ENCODE data around the gene PLXNB2.
"Not testable (repeated sequence)": the region's sequence is repeated elsewhere in the genome, so short reads cannot be mapped to it uniquely, and the experiment has no call there.

The PLXNB2 gene

DNA sequence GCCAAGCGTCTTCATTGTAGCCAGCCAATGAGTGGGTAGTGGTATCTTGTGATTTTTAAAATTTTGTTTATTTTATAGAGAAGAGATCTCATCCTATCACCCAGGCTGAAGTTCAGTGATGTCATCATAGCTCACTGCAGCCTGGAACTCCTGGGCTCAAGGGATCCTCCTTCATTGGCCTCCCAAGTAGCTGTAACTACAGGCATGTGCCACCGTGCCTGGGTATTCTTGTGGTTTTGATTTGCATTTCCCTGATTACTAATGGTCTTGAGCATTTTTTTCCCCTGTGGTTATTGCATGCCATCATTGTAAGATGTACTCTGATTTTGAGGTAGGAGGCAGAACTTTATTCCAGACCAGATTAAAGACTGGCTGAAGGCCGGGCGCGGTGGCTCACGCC, 21.8 kb upstream of the PLXNB2 start:
- no peak for DNase-seq

DNA sequence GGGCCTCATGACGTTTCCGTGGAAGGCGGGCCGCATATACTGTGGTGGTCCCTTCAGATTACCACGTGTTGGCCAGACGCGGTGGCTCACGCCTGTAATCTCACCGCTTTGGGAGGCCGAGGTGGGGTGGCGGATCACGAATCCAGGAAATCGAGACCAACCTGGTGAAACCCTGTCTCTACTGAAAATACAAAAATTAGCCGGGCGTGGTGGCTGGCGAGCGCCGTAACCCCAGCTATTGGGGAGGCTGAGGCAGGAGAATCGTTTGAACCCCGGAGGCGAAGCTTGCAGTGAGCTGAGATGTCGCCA, 20.2 kb upstream of the PLXNB2 start:
- in situ Hi-C loops (cut with HindIII; ENCODE audit: low pct_ligation_motif_present, low pct_unique_long_range_greater_than_20kb, low sequenced_read_pairs) = no loop called here
- no peak for DNase-seq

More for the DNA sequence above, 21.8 kb upstream of the PLXNB2 start:
- in situ Hi-C loops (cut with HindIII; ENCODE audit: low pct_ligation_motif_present, low pct_unique_long_range_greater_than_20kb, low sequenced_read_pairs) = no loop called here

DNA sequence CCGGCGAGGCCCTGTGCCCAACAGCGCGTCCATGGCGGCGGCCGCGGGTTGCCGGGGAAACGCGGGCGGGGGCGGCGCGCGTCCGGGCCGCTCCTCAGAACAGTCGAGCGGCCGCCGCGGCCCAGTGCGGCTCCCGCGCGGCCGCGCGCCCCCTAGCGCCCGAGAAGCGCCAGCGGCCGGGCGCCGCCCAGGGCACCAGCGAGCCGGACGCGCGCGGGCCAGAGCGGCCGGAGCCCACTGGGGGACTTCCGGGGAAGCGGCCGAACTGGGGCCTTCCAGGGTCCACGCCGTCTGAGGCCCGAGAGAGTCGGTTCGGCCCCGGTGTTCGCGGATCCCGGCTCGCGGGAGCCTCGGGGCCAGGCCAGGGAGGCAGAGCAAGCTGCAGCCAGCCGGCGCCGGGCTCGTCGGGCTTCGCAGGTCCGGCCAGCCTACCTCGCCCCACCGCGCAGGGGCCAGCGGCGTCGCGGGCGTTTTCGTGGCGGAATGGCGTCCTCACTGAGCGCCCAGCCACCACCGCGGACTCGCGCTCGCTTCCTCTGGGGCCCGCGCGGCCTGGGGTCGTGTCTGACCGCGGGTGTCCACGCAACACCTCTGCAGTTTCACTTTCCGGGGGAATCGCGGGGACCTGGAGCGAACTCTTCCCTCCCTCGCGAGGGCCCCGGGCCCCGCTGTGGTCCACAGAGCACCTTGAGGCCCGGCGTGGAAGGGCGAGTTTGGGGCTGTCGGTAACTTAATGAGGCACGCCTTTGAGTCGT, 19.7 kb upstream of the PLXNB2 start, which contains the start of gene DENND6B:
Gene DENND6B (minus strand): TSS at position 57 of the 755 bp plus-strand sequence. CDS start 24 bp downstream, at position 33.
- in situ Hi-C loops (cut with HindIII; ENCODE audit: low pct_ligation_motif_present, low pct_unique_long_range_greater_than_20kb, low sequenced_read_pairs) = no loop called here
- DNase-seq = peak; percentile 77

- in situ Hi-C loops (cut with HindIII; ENCODE audit: low pct_ligation_motif_present, low pct_unique_long_range_greater_than_20kb, low sequenced_read_pairs) = no loop called here
- no peak for DNase-seq
Observed at GRCh38 chr22:50326225-50326955, 18.9 kb upstream of the PLXNB2 start.

- no peak for DNase-seq
- in situ Hi-C loops (cut with HindIII; ENCODE audit: low pct_ligation_motif_present, low pct_unique_long_range_greater_than_20kb, low sequenced_read_pairs) = no loop called here
Observed at GRCh38 chr22:50325444-50326224, 18.2 kb upstream of the PLXNB2 start.

DNA sequence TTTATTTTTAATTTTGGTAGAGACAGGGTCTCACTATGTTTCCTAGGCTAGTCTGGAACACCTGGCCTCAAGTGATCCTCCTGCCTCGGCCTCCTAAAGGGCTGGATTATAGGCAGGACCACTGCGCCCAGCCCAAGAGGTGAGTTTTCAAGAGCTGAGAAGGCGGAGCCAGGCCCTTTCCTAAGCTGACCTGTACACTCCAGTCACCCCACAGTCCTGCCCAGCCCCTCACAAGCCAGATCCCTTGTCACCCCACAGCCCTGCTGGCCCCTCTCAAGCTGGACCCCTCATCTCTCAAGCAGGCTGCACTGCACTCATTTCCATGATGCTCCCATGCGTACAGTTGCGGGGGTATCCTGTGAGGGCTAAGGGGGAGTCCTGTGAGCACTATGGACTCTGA, 16.5 kb upstream of the PLXNB2 start:
- in situ Hi-C loops (cut with HindIII; ENCODE audit: low pct_ligation_motif_present, low pct_unique_long_range_greater_than_20kb, low sequenced_read_pairs) = no loop called here
- DNase-seq = no peak

DNA sequence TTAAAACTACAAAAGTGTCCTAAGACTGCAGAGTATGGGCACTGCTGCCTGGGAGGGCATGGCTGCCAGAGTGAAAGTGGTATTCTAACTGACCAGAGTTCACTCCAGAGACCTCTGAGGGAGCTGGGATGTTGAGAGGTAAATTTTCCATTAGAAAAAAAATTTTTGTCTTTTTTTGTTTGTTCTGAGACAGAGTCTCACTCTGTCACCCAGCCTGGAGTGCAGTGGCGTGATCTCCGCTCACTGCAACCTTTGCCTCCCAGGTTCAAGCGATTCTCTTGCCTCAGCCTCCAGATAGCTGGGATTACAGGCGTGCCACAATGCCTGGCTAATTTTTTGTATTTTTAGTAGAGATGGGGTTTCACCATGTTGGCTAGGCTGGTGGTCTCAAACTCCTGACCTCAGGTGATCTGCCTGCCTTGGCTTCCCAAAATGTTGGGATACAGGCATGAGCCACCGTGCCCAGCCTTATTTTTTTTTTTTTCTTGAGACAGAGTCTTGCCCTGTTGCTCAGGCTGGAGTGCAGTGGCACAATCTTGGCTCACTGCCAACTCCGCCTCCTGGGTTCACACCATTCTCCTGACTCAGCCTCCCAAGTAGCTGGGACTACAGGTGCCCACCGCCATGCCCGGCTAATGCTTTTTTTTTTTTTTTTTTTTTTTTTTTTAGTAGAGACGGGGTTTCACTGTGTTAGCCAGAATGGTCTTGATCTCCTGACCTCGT, 15.1 kb upstream of the PLXNB2 start:
- DNase-seq; in situ Hi-C loops (cut with HindIII; ENCODE audit: low pct_ligation_motif_present, low pct_unique_long_range_greater_than_20kb, low sequenced_read_pairs): not testable (repeated sequence)

DNA sequence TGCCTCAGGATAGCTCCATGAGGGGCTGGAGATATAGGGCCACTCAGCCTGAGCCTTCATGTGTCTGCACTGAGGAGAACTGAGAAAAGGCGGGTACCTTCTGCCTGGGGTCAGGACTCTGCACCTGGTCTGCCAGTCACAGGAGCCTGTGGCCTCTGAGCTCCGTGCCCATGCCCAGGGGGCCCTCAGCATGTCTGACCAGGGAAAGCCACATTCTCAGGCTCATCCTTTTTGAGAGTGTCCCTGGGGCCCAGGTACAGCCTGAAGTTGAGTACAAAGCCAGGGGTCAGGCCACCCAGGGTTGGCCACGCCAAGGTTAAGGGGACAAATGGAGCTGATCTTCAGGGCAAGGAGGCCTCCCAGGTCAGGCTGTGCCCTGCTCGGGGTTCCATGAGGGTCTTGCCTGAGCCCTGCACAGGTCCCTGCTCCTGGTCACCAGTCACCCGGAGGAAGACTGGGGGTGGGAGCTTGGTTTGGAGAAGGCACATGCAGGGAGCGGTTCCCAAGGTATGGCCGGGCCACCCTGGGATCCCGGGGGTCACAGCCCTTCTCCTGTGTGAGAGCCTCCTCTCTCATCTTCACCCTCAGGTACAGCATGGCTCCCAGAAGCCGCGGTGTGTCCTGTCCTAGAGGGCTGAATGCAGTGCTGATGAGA, 13.4 kb upstream of the PLXNB2 start:
- no peak for DNase-seq
- in situ Hi-C loops (cut with HindIII; ENCODE audit: low pct_ligation_motif_present, low pct_unique_long_range_greater_than_20kb, low sequenced_read_pairs) = no loop called here

GRCh38 chr22:50320116-50320515, 12.7 kb upstream of the PLXNB2 start:
- in situ Hi-C loops (cut with HindIII; ENCODE audit: low pct_ligation_motif_present, low pct_unique_long_range_greater_than_20kb, low sequenced_read_pairs) = no loop called here
- no peak for DNase-seq

- no peak for DNase-seq
- in situ Hi-C loops (cut with HindIII; ENCODE audit: low pct_ligation_motif_present, low pct_unique_long_range_greater_than_20kb, low sequenced_read_pairs) = no loop called here
Observed at GRCh38 chr22:50319503-50319951, 12.1 kb upstream of the PLXNB2 start.

GRCh38 chr22:50318698-50319411, 11.4 kb upstream of the PLXNB2 start:
- in situ Hi-C loops (cut with HindIII; ENCODE audit: low pct_ligation_motif_present, low pct_unique_long_range_greater_than_20kb, low sequenced_read_pairs) = no loop called here
- DNase-seq = no peak

DNA sequence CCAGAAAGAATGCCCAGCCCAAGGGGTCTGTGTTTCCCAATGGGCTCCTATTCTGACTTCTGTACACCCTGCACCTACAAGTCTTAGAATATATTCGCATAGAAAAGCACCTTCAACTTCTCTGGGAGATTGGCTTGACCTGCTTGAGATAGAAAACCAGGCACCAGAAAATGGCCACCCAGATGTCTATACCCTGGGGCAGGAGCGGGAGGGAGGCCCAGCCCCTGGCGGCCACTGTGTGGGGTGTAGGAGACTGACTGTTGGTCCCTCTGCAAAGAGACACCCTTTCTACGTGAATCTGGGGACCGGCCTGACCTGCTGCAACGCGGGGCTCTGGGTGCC, 10.9 kb upstream of the PLXNB2 start:
- in situ Hi-C loops (cut with HindIII; ENCODE audit: low pct_ligation_motif_present, low pct_unique_long_range_greater_than_20kb, low sequenced_read_pairs) = no loop called here
- DNase-seq = no peak

DNA sequence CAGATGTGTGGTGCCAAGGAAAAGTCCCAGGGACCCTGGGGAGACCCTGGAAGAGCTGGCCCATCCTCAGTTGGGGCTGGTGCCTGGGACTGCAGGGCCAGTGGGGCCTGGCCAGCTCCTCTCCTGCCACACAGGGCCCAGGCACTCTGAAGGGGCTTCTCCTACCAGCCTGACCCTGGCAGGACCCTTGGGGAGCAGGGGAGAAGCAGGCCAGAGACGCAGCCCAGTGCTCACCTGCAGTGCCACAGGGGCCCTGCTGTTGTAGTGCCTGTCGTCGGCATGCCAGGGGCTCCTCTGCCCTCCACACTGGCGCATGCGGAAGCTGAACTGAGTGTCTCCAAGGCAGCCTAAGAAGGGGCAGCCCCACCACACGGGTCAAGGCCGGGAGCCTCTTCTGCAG, 10.2 kb upstream of the PLXNB2 start:
- in situ Hi-C loops (cut with HindIII; ENCODE audit: low pct_ligation_motif_present, low pct_unique_long_range_greater_than_20kb, low sequenced_read_pairs) = no loop called here
- no peak for DNase-seq

GRCh38 chr22:50317178-50317577, 9.7 kb upstream of the PLXNB2 start:
- in situ Hi-C loops (cut with HindIII; ENCODE audit: low pct_ligation_motif_present, low pct_unique_long_range_greater_than_20kb, low sequenced_read_pairs) = no loop called here
- DNase-seq = no peak

DNA sequence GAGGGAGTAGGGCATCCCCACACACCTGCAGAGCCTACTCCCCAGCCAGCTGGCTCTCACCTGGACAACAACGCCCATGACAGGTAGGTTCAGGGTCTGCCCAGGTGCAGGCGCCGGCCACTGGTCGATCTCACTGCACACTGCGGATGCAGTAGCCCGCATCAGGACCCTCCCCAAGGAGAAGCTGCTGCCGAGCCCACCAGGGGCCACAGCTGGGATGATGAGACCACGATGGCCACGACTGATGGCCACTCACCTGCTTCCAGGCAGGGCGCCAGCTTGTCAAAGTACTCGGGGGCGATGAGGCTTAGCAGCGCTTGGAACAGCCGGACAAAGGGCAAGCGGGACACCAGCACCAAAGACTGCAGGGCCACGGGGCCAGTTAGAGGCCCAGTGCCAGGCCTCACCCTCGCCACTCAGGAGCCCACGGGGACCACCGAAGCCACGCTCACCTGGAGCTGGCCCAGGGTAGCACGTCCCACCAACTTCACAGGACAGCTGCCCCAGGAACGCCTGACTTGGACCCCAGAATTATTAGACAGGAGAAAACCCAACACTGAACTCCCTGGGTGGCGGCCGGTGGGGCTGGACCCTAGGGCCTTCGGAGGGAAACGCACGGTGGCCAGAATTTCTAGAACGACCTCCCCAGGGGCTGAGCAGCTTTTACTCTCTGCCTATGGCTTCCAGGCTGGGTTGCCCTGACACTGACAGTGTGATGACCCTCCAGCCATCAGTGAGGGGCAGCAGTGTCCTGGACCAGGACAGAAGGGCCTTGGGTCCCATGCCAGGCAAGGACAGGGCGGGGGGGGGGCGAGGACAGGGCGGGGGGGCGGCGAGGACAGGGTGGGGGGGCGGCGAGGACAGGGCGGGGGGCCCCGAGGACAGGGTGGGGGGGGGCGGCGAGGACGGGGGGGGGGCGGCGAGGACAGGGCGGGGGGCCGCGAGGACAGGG, 8.9 kb upstream of the PLXNB2 start:
- in situ Hi-C loops (cut with HindIII; ENCODE audit: low pct_ligation_motif_present, low pct_unique_long_range_greater_than_20kb, low sequenced_read_pairs) = no loop called here
- no peak for DNase-seq

DNA sequence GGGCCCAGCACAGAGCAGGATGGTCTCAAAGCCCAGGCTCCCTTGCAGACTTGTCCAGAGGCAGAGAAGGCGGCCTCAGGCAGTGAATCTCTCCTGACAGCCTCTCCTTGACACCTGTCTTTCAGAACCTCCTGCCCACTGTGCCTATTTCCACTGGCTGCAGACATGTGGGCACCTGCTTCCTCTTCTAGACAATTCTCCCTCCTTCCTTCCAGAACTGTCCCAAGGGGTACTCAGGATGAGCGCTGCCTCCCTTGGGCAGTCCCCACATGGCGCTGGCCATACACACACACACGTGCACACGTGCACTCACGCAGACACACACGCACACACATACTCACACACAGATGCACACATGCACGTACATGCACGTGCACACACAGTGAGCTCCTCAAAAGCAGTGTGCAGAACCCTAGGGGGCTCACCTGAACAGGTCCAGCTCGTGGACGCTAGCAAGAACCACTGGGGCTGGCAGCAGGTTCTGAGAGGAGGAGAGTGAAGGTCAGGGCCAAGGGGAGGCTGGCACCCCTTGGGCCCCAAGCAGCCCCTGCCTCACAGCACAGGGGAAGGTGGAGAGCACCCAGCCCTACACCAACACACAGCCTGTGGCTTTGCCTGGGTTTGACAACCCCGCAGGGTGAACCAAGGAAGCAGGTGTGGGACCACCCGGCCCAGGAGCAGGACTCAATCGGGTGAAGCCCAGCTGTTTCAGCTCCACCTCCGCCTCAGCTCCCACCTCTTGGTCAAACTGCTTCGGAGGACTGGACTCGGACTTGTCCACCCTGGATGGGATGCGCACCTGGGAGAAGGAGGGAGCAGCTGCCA, 8.1 kb upstream of the PLXNB2 start:
- DNase-seq = no peak
- in situ Hi-C loops (cut with HindIII; ENCODE audit: low pct_ligation_motif_present, low pct_unique_long_range_greater_than_20kb, low sequenced_read_pairs) = no loop called here
